GM10847 (cell line): Measurements from ENCODE around the gene TOMM40.
"Not testable (repeated sequence)": the region's sequence is repeated elsewhere in the genome, so short reads cannot be mapped to it uniquely, and the experiment has no call there.

ENCODE experiments used
- POLR2A ChIP-seq: IDR thresholded peaks from 2 replicates; pipeline ENCODE4 v1.6.1; 2011; ENCODE audit not compliant: insufficient read length; ENCODE audit errors: extremely low read depth

TOMM40 gene

DNA sequence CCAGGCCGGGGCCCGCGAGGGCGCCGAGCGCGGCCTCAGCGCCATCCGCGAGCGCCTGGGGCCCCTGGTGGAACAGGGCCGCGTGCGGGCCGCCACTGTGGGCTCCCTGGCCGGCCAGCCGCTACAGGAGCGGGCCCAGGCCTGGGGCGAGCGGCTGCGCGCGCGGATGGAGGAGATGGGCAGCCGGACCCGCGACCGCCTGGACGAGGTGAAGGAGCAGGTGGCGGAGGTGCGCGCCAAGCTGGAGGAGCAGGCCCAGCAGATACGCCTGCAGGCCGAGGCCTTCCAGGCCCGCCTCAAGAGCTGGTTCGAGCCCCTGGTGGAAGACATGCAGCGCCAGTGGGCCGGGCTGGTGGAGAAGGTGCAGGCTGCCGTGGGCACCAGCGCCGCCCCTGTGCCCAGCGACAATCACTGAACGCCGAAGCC is 17.8 kb downstream of the TOMM40 start:
- TF ChIP-seq POLR2A = no peak

- TF ChIP-seq POLR2A = no peak
Observed at GRCh38 chr19:44909775-44910174, 18.7 kb downstream of the TOMM40 start.

DNA sequence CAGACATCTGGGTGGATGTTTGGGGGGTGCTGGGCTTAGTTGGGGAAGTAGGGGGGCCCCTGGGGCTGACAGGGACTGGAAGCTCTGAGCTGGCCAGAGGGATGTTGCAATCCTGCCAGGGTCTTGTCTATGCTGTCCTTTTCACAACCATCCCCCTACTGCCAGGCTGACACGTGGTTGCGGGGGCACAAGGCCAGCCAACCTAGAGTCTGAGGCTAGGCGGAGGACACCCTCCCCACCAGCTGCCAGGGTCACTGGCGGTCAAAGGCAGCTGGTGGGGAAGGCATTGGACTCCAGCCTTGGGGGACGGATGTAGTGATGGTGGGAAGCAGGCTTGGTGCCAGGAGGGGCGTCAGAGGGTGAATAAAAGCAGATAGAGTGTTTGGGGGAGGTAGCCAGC is 21.8 kb downstream of the TOMM40 start:
- no peak for TF ChIP-seq POLR2A

DNA sequence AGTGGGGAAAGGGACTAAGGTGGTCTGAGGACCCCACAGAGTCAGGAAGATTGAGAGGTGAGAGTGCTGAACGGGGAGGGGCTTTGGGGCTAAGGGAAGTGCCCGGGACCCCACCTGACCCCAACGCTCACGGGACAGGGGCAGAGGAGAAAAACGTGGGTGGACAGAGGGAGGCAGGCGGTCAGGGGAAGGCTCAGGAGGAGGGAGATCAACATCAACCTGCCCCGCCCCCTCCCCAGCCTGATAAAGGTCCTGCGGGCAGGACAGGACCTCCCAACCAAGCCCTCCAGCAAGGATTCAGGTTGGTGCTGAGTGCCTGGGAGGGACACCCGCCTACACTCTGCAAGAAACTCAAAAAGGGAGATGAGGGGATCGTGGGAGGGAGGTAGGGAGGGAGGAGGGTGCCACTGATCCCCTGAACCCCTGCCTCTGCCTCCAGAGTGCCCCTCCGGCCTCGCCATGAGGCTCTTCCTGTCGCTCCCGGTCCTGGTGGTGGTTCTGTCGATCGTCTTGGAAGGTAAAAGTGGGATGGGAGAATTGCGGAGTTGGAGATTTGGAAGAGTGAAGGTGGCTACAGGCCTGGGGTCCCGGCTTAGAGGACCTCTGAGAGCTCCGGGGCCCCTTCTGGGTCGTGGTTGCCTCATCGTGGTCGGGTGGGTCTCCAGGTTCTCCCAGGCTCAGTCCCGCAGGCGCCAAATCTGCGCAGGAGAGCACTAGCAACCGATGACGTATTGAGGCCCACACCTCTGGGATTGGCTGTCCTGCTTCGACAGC is 23.6 kb downstream of the TOMM40 start, which contains the start of gene APOC1:
Gene APOC1 (plus strand): TSS at position 176 of the 774 bp plus-strand sequence. CDS start 284 bp downstream, at position 460.
- not testable (repeated sequence) for TF ChIP-seq POLR2A

- TF ChIP-seq POLR2A = no peak
Observed at GRCh38 chr19:44924243-44924725, 33.2 kb downstream of the TOMM40 start.

GRCh38 chr19:44925114-44925891 is 34.2 kb downstream of the TOMM40 start:
- no peak for TF ChIP-seq POLR2A

DNA sequence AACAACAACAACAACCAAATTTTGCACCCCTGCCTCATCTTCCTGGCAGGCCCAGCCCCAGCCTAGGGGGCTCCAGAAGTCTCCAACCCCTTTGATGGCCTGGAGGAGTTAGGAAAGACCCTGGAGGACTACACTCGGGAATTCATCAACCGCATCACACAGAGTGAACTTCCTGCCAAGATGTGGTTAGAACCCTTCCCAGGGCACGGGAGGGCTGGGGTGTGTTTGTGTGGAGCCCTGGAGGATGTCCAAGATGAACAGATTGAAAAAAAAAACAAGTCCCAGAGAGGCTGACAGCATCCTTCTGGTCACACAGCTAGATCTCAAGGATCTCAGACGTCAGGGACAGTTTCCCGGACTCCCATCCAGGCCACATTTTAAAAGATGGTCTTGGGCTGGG is 36.7 kb downstream of the TOMM40 start:
- TF ChIP-seq POLR2A = no peak

GRCh38 chr19:44930088-44930487 is 39.0 kb downstream of the TOMM40 start:
- no peak for TF ChIP-seq POLR2A

DNA sequence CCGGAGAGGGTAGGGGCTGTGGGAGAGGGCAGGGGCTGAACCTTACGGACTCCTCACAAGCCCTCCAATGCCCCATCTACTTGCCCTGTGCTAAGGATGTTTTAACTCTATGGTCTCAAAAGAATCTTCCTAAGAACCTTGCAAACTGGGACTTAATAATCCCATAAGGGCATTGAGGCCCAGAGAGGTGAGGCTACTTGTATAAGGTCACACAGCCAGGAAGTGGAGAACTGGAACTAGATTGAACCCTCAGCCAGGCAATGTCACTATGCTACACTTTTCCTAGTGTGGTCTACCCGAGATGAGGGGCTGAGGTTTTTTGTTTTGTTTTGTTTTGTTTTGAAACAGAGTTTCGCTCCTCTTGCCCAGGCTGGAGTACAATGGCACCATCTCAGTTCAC is 40.5 kb downstream of the TOMM40 start:
- no peak for TF ChIP-seq POLR2A

DNA sequence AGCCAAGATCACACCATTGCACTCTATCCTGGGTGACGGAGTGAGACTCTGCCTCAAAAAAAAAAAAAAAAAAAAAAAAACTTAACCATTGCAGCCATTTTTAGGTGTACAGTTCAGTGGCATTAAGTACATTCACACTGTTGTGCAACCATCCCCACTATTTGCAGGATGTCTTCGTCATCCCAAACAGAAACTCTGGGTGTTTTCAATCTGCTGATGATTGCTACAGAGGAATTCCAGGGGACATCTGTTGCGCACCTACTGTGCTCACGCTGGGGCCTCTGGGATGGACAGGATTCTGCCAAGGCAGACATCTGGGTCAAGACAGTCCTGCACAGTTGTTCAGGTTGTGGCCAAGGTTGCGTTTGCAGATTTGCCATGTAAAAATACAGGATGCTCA is 48.6 kb downstream of the TOMM40 start:
- TF ChIP-seq POLR2A = no peak

DNA sequence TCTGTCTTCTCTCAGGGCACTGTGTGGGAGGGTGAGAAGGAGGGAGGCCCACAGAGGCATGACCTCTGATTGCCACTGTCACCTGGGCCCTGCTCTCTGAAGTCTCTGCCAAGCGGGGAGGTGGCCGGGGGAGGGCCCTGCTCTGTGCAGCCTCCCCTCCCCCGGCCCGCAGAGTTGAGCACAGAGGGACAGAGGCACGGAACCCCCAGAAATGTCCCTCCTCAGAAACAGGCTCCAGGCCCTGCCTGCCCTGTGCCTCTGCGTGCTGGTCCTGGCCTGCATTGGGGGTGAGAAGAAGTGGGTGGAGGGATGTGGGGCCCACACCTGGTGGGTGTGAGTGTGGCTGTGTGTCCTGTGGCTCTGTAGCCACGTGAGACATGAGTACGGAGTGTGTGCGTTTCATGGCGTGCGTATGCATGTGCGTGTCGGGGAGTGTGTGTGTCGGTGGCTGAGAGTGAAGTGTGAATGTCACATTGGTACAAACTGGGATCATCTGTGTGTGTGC is 51.1 kb downstream of the TOMM40 start, which contains the start of gene APOC4:
Gene APOC4 (plus strand): TSS at position 171 of the 505 bp plus-strand sequence. CDS start 41 bp downstream, at position 212.
- TF ChIP-seq POLR2A = no peak

DNA sequence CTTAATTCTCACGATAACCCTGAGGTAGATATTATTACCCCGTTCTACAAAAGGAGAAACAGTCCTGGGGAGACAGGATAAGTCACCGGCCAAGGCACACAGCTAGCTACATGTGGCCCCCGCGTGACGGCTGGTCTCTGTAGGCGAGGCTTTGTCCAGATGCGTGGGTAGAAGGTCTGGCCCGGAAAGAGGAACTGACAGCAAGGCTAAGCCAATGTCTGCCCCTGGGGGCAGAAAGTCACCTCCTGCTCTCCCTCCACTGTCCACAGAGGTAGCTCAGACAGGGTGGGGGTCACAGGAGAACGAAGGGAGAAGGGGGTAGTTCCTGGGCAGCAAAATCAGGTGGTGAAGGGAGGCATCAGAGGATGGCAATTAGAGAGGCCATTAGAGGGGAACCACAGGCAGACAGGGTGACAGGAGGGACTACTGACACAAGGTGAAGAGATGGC is 52.8 kb downstream of the TOMM40 start:
- no peak for TF ChIP-seq POLR2A

DNA sequence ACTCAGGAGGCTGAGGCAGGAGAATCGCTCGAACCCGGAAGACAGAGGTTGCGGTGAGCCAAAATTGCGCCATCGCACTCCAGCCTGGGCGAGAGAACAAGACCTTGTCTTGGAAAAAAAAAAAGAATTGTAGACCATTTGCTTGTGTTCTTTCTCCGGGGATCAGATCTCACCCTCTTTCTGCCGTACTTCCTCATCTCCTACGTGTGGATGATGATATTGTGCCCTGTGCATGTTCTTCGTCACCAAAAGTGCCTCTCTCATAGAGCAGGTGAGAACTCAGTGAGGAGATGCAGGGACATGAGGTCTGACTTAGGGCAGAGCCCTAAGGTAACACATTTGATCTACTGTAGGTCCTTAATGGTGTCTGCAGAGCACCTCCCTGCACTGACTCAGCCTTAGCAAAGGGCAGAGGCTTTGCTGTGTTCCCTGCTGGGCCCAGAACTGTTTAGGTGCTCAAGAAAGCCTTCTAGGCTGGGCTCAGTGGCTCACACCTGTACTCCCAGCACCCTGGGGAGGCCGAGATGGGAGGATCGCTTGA is 56.1 kb downstream of the TOMM40 start:
- TF ChIP-seq POLR2A = no peak

GRCh38 chr19:44948237-44948636 is 57.2 kb downstream of the TOMM40 start:
- TF ChIP-seq POLR2A = no peak

- TF ChIP-seq POLR2A = no peak
Observed at GRCh38 chr19:44948763-44949374, 57.8 kb downstream of the TOMM40 start.
